ENCODE data around the gene UTP11.
A peak's percentile ranks its signal among the peaks of the same experiment; 100 is the strongest.
"Not testable (repeated sequence)": the region's sequence is repeated elsewhere in the genome, so short reads cannot be mapped to it uniquely, and the experiment has no call there.

Gene UTP11

GRCh38 chr1:38012363-38013226 lies at the start of gene UTP11:
TSS of gene UTP11 (plus strand) at chr1:38012734. CDS start at chr1:38012803, 69 bp downstream.
- DNase-seq (ENCODE audit: low read depth) = peak; percentile 98
- H3K4me3 ChIP-seq (ENCODE audit: low read depth, low read length) = peak within 1 kb of the TSS; percentile 82

GRCh38 chr1:37964106-37964505 lies 48.4 kb upstream of the UTP11 start:
- DNase-seq (ENCODE audit: low read depth); H3K4me3 ChIP-seq (ENCODE audit: low read depth, low read length): not testable (repeated sequence)

GRCh38 chr1:37965301-37965700 lies 47.2 kb upstream of the UTP11 start:
- DNase-seq (ENCODE audit: low read depth) = no peak
- H3K4me3 ChIP-seq (ENCODE audit: low read depth, low read length) = no peak overlapping the region

- not testable (repeated sequence) for DNase-seq (ENCODE audit: low read depth); H3K4me3 ChIP-seq (ENCODE audit: low read depth, low read length)
Observed at GRCh38 chr1:37973684-37974083, 38.9 kb upstream of the UTP11 start.

GRCh38 chr1:37974567-37974966 lies 38.0 kb upstream of the UTP11 start:
- H3K4me3 ChIP-seq (ENCODE audit: low read depth, low read length) = no peak overlapping the region
- DNase-seq (ENCODE audit: low read depth) = no peak

- not testable (repeated sequence) for H3K4me3 ChIP-seq (ENCODE audit: low read depth, low read length); DNase-seq (ENCODE audit: low read depth)
Observed at GRCh38 chr1:37975083-37975482, 37.5 kb upstream of the UTP11 start.

- H3K4me3 ChIP-seq (ENCODE audit: low read depth, low read length) = no peak overlapping the region
- DNase-seq (ENCODE audit: low read depth) = no peak
Observed at GRCh38 chr1:37978541-37978940, 34.0 kb upstream of the UTP11 start.

- no peak for DNase-seq (ENCODE audit: low read depth)
- H3K4me3 ChIP-seq (ENCODE audit: low read depth, low read length) = no peak overlapping the region
Observed at GRCh38 chr1:37983546-37983945, 29.0 kb upstream of the UTP11 start.

GRCh38 chr1:37987679-37988078 lies 24.9 kb upstream of the UTP11 start:
- H3K4me3 ChIP-seq (ENCODE audit: low read depth, low read length) = no peak overlapping the region
- no peak for DNase-seq (ENCODE audit: low read depth)

- DNase-seq (ENCODE audit: low read depth) = no peak
- peak overlapping the region; percentile 97 for H3K4me3 ChIP-seq (ENCODE audit: low read depth, low read length)
Observed at GRCh38 chr1:37989361-37989930, 23.1 kb upstream of the UTP11 start.

GRCh38 chr1:37994886-37995566 lies 17.5 kb upstream of the UTP11 start:
- peak overlapping the region; percentile 50 for H3K4me3 ChIP-seq (ENCODE audit: low read depth, low read length)
- no peak for DNase-seq (ENCODE audit: low read depth)

- DNase-seq (ENCODE audit: low read depth) = peak; percentile 88
- H3K4me3 ChIP-seq (ENCODE audit: low read depth, low read length) = peak overlapping the region; percentile 50
Observed at GRCh38 chr1:37995751-37996345, 16.7 kb upstream of the UTP11 start.

- H3K4me3 ChIP-seq (ENCODE audit: low read depth, low read length) = no peak overlapping the region
- no peak for DNase-seq (ENCODE audit: low read depth)
Observed at GRCh38 chr1:37997256-37998088, 15.1 kb upstream of the UTP11 start.

GRCh38 chr1:37998089-37998808 lies 14.3 kb upstream of the UTP11 start:
- H3K4me3 ChIP-seq (ENCODE audit: low read depth, low read length) = no peak overlapping the region
- no peak for DNase-seq (ENCODE audit: low read depth)

GRCh38 chr1:37998913-37999429 lies 13.6 kb upstream of the UTP11 start:
- DNase-seq (ENCODE audit: low read depth) = no peak
- H3K4me3 ChIP-seq (ENCODE audit: low read depth, low read length) = no peak overlapping the region

- DNase-seq (ENCODE audit: low read depth) = no peak
- peak overlapping the region; percentile 23 for H3K4me3 ChIP-seq (ENCODE audit: low read depth, low read length)
Observed at GRCh38 chr1:37999430-38000232, 12.9 kb upstream of the UTP11 start.

GRCh38 chr1:38000233-38000528 lies 12.4 kb upstream of the UTP11 start:
- H3K4me3 ChIP-seq (ENCODE audit: low read depth, low read length) = peak overlapping the region; percentile 23
- DNase-seq (ENCODE audit: low read depth) = no peak

Data from skeletal muscle cell (primary cell).